ENCODE data around the gene CLCNKB.
"Not testable (repeated sequence)": the region's sequence is repeated elsewhere in the genome, so short reads cannot be mapped to it uniquely, and the experiment has no call there.

CLCNKB gene

DNA sequence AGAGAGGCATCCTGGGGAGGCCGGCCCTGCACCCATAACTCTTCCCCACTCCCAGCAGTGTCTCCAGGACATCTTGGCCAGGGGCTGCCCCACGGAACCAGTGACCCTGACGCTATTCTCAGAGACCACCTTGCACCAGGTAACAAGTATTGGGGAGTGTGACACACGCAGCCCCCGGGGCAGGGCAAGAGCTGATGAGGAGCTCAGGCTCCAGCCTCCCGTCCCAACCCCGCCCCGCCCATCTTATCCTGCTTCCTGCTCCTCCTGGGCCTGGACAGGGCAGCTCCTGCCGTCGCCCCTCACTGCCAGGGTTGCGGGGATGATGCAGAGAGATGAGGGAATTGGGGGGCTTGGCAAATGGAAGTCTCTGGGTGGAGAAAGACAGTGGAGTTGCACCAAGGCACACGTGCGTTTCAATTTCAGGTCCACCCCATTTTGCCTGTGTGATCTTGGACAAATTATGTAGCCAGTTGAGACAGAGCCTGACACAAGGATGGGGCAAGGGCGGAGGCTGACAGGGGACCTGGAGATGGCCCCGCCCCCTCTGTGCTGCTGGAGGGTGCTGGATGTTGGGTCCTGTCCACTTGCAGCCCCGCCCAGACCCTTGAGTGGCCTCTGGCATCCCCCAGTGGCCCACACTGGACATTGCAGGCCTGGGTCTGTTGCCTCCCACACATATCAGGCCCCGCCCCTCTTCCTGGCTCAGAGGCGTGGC lies 11.0 kb upstream of the CLCNKB start:
- Histone ChIP-seq H3K79me2 (ENCODE audit: control insufficient read depth, low read length) (no peaks in the 10 kb centered on the region), H3K4me2 (ENCODE audit: low read length) (no peak overlapping the region), H3K4me1 (ENCODE audit: control insufficient read depth, low read length) (no peaks in the 10 kb centered on the region), H3K4me3 (ENCODE audit: low read length) (no peak overlapping the region), H3F3A (ENCODE audit: control insufficient read depth, insufficient read depth) (no peaks in the 10 kb centered on the region), H3K27me3 (ENCODE audit: control insufficient read depth, low read length) (no peaks in the 10 kb centered on the region; the same call in 1 of the 2 replicates), H3K9me2 (replicated peaks; ENCODE audit: control insufficient read depth, low read length) (no peaks in the 10 kb centered on the region), H4K20me1 (ENCODE audit: control insufficient read depth, insufficient read depth, low read depth, low read length) (no peaks in the 10 kb centered on the region), H3K36me3 (ENCODE audit: control insufficient read depth, low read length) (no peaks in the 10 kb centered on the region), H3K9me3 (ENCODE audit: control insufficient read depth, insufficient read depth, low read length) (no peaks in the 10 kb centered on the region), H3K27ac (ENCODE audit: low read depth, low read length) (no peak overlapping the region)
- no peak for TF ChIP-seq EZH2phosphoT487 (IDR thresholded peaks at IDR 0.05; ENCODE audit: borderline replicate concordance, low read length)
- TF ChIP-seq, protein P1, sequence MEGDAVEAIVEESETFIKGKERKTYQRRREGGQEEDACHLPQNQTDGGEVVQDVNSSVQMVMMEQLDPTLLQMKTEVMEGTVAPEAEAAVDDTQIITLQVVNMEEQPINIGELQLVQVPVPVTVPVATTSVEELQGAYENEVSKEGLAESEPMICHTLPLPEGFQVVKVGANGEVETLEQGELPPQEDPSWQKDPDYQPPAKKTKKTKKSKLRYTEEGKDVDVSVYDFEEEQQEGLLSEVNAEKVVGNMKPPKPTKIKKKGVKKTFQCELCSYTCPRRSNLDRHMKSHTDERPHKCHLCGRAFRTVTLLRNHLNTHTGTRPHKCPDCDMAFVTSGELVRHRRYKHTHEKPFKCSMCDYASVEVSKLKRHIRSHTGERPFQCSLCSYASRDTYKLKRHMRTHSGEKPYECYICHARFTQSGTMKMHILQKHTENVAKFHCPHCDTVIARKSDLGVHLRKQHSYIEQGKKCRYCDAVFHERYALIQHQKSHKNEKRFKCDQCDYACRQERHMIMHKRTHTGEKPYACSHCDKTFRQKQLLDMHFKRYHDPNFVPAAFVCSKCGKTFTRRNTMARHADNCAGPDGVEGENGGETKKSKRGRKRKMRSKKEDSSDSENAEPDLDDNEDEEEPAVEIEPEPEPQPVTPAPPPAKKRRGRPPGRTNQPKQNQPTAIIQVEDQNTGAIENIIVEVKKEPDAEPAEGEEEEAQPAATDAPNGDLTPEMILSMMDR (IDR thresholded peaks at IDR 0.05; ENCODE audit: low read depth, low read length, poor library complexity, severe bottlenecking): peak; percentile 63

DNA sequence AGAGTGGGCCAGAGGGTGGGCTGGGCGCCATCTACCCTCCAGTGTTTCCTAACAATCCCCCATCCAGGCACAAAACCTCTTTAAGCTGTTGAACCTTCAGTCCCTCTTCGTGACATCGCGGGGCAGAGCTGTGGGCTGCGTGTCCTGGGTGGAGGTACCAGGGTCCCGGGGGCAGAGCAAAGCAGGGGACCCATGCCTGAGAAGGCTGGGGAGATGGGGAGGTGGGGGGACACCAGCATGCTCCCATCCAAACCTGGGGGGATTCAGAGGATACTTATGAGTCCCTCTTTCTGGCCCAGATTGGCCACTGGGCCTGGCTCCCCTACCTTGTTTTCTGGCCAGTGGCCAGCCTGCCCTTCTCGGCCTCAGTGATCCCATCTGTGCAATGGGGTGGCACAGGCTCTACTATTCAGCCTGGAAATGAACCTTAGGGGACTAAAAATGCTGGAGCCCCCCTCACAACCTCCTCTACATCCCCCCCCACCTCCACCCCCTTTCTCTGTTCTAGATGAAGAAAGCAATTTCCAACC lies 10.4 kb upstream of the CLCNKB start:
- not testable (repeated sequence) for H3K27ac ChIP-seq (ENCODE audit: low read depth, low read length); H3K4me2 ChIP-seq (ENCODE audit: low read length); H3F3A ChIP-seq (ENCODE audit: control insufficient read depth, insufficient read depth); H3K27me3 ChIP-seq (ENCODE audit: control insufficient read depth, low read length); H3K4me1 ChIP-seq (ENCODE audit: control insufficient read depth, low read length); H3K79me2 ChIP-seq (ENCODE audit: control insufficient read depth, low read length); H3K9me2 ChIP-seq (replicated peaks; ENCODE audit: control insufficient read depth, low read length); H3K36me3 ChIP-seq (ENCODE audit: control insufficient read depth, low read length); H3K4me3 ChIP-seq (ENCODE audit: low read length); H4K20me1 ChIP-seq (ENCODE audit: control insufficient read depth, insufficient read depth, low read depth, low read length); H3K9me3 ChIP-seq (ENCODE audit: control insufficient read depth, insufficient read depth, low read length)

DNA sequence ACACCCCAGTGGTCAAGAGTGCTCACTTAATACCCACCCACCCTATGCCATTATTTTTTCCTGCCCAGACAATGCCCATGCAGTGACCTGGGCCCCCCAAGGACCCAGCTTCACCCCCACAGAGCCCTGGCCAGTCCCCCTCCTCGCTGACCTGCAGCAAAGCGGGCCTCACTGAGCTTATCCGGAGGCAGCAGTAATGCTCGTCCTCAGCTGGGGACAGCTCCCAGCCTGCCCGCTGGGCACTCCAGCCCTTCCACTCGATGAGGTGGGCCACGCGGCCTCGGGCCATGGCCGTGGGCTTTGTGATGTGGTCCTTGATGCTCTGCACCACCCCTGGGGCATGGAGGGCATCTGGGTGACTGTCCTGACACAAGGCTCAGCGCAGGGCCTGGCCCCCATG lies 7.1 kb upstream of the CLCNKB start:
- H3K4me1 ChIP-seq (ENCODE audit: control insufficient read depth, low read length); H3K79me2 ChIP-seq (ENCODE audit: control insufficient read depth, low read length); H3K4me3 ChIP-seq (ENCODE audit: low read length); H3K9me3 ChIP-seq (ENCODE audit: control insufficient read depth, insufficient read depth, low read length); H4K20me1 ChIP-seq (ENCODE audit: control insufficient read depth, insufficient read depth, low read depth, low read length); H3K9me2 ChIP-seq (replicated peaks; ENCODE audit: control insufficient read depth, low read length); H3K4me2 ChIP-seq (ENCODE audit: low read length); H3K27ac ChIP-seq (ENCODE audit: low read depth, low read length); H3K36me3 ChIP-seq (ENCODE audit: control insufficient read depth, low read length); H3K27me3 ChIP-seq (ENCODE audit: control insufficient read depth, low read length); H3F3A ChIP-seq (ENCODE audit: control insufficient read depth, insufficient read depth): not testable (repeated sequence)

DNA sequence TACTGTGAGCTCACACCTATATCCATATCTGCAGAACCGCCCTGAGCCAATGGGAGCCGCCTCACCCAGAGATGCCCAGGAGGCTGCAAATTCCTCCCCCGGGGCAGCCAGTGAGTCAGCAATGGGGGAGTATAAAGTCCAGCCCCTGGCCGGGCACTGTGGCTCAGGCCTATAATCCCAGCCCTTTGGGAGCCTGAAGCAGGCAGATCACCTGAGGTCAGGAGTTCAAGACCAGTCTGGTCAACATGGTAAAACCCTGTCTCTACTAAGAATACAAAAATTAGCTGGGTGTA lies 5.0 kb upstream of the CLCNKB start:
- Histone ChIP-seq H3K79me2 (ENCODE audit: control insufficient read depth, low read length) (no peaks in the 10 kb centered on the region), H3K4me1 (ENCODE audit: control insufficient read depth, low read length) (no peaks in the 10 kb centered on the region), H3K36me3 (ENCODE audit: control insufficient read depth, low read length) (no peaks in the 10 kb centered on the region), H3K9me3 (ENCODE audit: control insufficient read depth, insufficient read depth, low read length) (no peaks in the 10 kb centered on the region), H3K27me3 (ENCODE audit: control insufficient read depth, low read length) (no peaks in the 10 kb centered on the region; the same call in 1 of the 2 replicates), H3K4me3 (ENCODE audit: low read length) (no peak overlapping the region), H4K20me1 (ENCODE audit: control insufficient read depth, insufficient read depth, low read depth, low read length) (no peaks in the 10 kb centered on the region), H3K4me2 (ENCODE audit: low read length) (no peak overlapping the region), H3F3A (ENCODE audit: control insufficient read depth, insufficient read depth) (no peaks in the 10 kb centered on the region), H3K9me2 (replicated peaks; ENCODE audit: control insufficient read depth, low read length) (no peaks in the 10 kb centered on the region), H3K27ac (ENCODE audit: low read depth, low read length) (no peak overlapping the region)
- TF ChIP-seq, protein P1 (IDR thresholded peaks at IDR 0.05; ENCODE audit: low read depth, low read length, poor library complexity, severe bottlenecking): no peak
- no peak for TF ChIP-seq EZH2phosphoT487 (IDR thresholded peaks at IDR 0.05; ENCODE audit: borderline replicate concordance, low read length)

DNA sequence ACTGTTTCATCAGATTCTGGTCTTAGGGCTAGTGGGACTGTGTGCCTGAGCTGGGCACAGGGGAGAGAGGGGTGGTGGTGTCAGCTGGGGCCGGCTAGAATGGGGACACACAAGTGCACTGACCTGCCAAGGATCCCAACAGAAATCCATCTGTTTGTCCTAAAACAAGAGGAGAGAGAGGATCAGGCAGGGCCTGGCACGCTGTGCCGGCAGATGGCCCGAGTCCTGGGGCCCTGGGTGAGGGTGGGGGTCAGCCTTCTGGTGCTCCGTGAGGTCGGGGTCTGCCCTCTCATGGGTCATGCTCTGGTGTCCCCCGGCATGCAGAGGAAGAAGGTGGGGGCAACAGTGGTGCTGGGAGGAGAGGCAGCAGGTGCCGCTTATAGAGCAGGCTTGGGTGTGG lies 3.7 kb upstream of the CLCNKB start:
- H4K20me1 ChIP-seq (ENCODE audit: control insufficient read depth, insufficient read depth, low read depth, low read length); H3K27ac ChIP-seq (ENCODE audit: low read depth, low read length); H3K79me2 ChIP-seq (ENCODE audit: control insufficient read depth, low read length); H3K9me3 ChIP-seq (ENCODE audit: control insufficient read depth, insufficient read depth, low read length); H3K9me2 ChIP-seq (replicated peaks; ENCODE audit: control insufficient read depth, low read length); H3K4me1 ChIP-seq (ENCODE audit: control insufficient read depth, low read length); H3K4me3 ChIP-seq (ENCODE audit: low read length); H3K36me3 ChIP-seq (ENCODE audit: control insufficient read depth, low read length); H3K27me3 ChIP-seq (ENCODE audit: control insufficient read depth, low read length); H3F3A ChIP-seq (ENCODE audit: control insufficient read depth, insufficient read depth); H3K4me2 ChIP-seq (ENCODE audit: low read length): not testable (repeated sequence)

Data from DOHH2 (cell line).